Measurements from ENCODE around the gene LRRC18. TPM values are rescaled to one million over a fixed set of nuclear protein-coding genes. Genes with fewer than 3 reads are reported as not detected.

The LRRC18 gene
- total RNA-seq, 1 experiment from 2014 or later = not detected

GRCh38 chr10:48957361-48958151, 17.9 kb upstream of the LRRC18 start:
- H3K9me3 ChIP-seq = no peaks in the 10 kb centered on the region
- DNase-seq = peak in 1 of 2 experiments; percentile 25
- intact Hi-C loops (cut with micrococcal nuclease; ENCODE audit: unreplicated experiment) = no loop called here
- POLR2A ChIA-PET = no interaction called here
- H3K4me1 Mint-ChIP-seq (ENCODE audit: low read depth, unreplicated experiment) = no peaks in the 10 kb centered on the region
- no peak overlapping the region for H3K27ac Mint-ChIP-seq (ENCODE audit: unreplicated experiment)
- no TSS peak for BruUV-seq (replicated peaks)
- TF ChIP-seq CTCF (IDR thresholded peaks at IDR 0.05; ENCODE audit: insufficient read depth in 1 of 2, low read depth in 1 of 2, low read length in 1 of 2, severe bottlenecking in 1 of 2, unreplicated experiment in 1 of 2) = no peak
- H3K4me3 ChIP-seq (ENCODE audit: low read depth, low read length) = no peak overlapping the region
- no peak overlapping the region for H3K4me3 Mint-ChIP-seq (ENCODE audit: unreplicated experiment)
- no peaks in the 10 kb centered on the region for H3K9me3 Mint-ChIP-seq (ENCODE audit: unreplicated experiment)
- peaks cover 2% of the 10 kb centered on the region; the same call in 1 of the 2 replicates for H3K27me3 ChIP-seq (replicated peaks; ENCODE audit: control insufficient read depth, insufficient read depth, low read length)
- H3K36me3 ChIP-seq (ENCODE audit: control insufficient read depth, insufficient read depth, low read length) = no peaks in the 10 kb centered on the region
- peaks cover 26% of the 10 kb centered on the region for H3K27me3 Mint-ChIP-seq (ENCODE audit: insufficient read depth, unreplicated experiment)
- no peaks in the 10 kb centered on the region for H3K36me3 Mint-ChIP-seq (ENCODE audit: insufficient read depth, unreplicated experiment)
- CTCF ChIA-PET = interaction anchor here (0.9 kb wide), 1 partner anchor 19 kb away, joined by 3 read pairs; no protein-coding TSS in a partner anchor
- no peaks in the 10 kb centered on the region for H3K4me1 ChIP-seq

DNA sequence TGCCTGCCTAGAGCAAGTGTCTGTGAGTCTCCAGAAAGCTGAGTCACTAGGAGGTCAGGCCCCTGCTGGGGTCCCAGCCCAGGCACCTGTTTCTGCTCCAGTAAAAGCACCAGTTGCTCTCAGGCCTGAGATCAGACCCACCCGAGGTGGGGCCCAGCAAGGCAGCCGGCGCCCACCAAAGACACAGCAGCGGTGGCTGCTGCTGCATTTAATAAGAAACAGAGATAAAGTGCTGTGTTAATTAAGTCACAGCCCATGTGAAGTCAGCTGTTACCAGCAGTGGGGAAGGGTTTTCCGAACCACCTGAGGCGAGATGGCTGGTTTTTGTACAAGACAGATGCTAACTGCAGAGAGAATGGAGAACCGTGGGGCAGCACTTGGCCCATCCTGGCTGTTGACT, 12.1 kb upstream of the LRRC18 start:
- intact Hi-C loops (cut with micrococcal nuclease; ENCODE audit: unreplicated experiment) = no loop called here
- H3K9me3 ChIP-seq = no peaks in the 10 kb centered on the region
- TF ChIP-seq CTCF (IDR thresholded peaks at IDR 0.05; ENCODE audit: insufficient read depth in 1 of 2, low read depth in 1 of 2, low read length in 1 of 2, severe bottlenecking in 1 of 2, unreplicated experiment in 1 of 2) = no peak
- Mint-ChIP-seq H3K27me3 (ENCODE audit: insufficient read depth, unreplicated experiment) (peaks cover 19% of the 10 kb centered on the region), H3K4me1 (ENCODE audit: low read depth, unreplicated experiment) (peaks cover 8% of the 10 kb centered on the region), H3K27ac (ENCODE audit: unreplicated experiment) (no peak overlapping the region), H3K4me3 (ENCODE audit: unreplicated experiment) (no peak overlapping the region), H3K9me3 (ENCODE audit: unreplicated experiment) (no peaks in the 10 kb centered on the region), H3K36me3 (ENCODE audit: insufficient read depth, unreplicated experiment) (no peaks in the 10 kb centered on the region)
- no peak for DNase-seq
- H3K4me3 ChIP-seq (ENCODE audit: low read depth, low read length) = no peak overlapping the region
- H3K36me3 ChIP-seq (ENCODE audit: control insufficient read depth, insufficient read depth, low read length) = no peaks in the 10 kb centered on the region
- BruUV-seq (replicated peaks) = no TSS peak
- H3K4me1 ChIP-seq = peaks cover 7% of the 10 kb centered on the region; the same call in 1 of the 2 replicates
- peaks cover 2% of the 10 kb centered on the region; the same call in 1 of the 2 replicates for H3K27me3 ChIP-seq (replicated peaks; ENCODE audit: control insufficient read depth, insufficient read depth, low read length)
- ChIA-PET POLR2A (no interaction called here), CTCF (no interaction called here)

DNA sequence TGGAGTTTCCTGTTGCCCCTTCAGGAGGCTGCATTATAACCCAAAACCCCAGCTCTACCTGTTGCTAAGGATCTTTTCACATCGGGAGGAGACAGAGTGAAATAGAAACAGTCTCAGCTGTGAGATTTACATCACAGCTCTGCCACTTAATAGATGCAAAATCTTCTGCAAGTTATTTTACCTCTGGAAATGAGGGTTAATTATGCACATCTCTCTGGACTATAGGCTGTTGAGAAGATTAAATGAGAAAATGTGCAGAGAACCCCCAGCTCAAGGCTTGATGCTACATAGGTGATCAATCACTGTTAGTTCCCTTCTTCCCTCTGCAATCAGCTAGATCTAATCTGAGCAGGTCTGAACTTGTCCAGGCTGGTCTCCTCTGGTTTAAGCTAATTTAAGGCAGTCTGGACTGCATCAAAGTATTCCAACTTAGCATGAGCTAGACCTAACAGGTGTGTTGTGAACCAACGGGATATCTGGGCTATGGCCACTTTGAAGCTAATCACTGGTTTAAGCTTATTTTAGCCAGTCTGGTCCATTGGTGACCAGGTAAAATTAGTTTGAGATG, 8.9 kb upstream of the LRRC18 start:
- BruUV-seq (replicated peaks) = no TSS peak
- H3K36me3 Mint-ChIP-seq (ENCODE audit: insufficient read depth, unreplicated experiment) = no peaks in the 10 kb centered on the region
- peaks cover 10% of the 10 kb centered on the region for H3K27me3 Mint-ChIP-seq (ENCODE audit: insufficient read depth, unreplicated experiment)
- ChIA-PET POLR2A (no interaction called here), CTCF (interaction anchor here (0.5 to 0.7 kb wide), 2 partner anchors 14 to 145 kb away, joined by 3 read pairs; no protein-coding TSS in a partner anchor)
- DNase-seq = no peak
- H3K4me3 Mint-ChIP-seq (ENCODE audit: unreplicated experiment) = no peak overlapping the region
- no peak for TF ChIP-seq CTCF (IDR thresholded peaks at IDR 0.05; ENCODE audit: insufficient read depth in 1 of 2, low read depth in 1 of 2, low read length in 1 of 2, severe bottlenecking in 1 of 2, unreplicated experiment in 1 of 2)
- Histone ChIP-seq H3K9me3 (no peaks in the 10 kb centered on the region), H3K27me3 (replicated peaks; ENCODE audit: control insufficient read depth, insufficient read depth, low read length) (no peaks in the 10 kb centered on the region), H3K4me1 (peaks cover 7% of the 10 kb centered on the region; the same call in 1 of the 2 replicates), H3K4me3 (ENCODE audit: low read depth, low read length) (no peak overlapping the region), H3K36me3 (ENCODE audit: control insufficient read depth, insufficient read depth, low read length) (no peaks in the 10 kb centered on the region)
- no peaks in the 10 kb centered on the region for H3K9me3 Mint-ChIP-seq (ENCODE audit: unreplicated experiment)
- intact Hi-C loops (cut with micrococcal nuclease; ENCODE audit: unreplicated experiment) = no loop called here
- peaks cover 11% of the 10 kb centered on the region for H3K4me1 Mint-ChIP-seq (ENCODE audit: low read depth, unreplicated experiment)
- H3K27ac Mint-ChIP-seq (ENCODE audit: unreplicated experiment) = no peak overlapping the region
